ENCODE results near the gene IGSF6.

The IGSF6 gene

GRCh38 chr16:21645261-21645721, 7.1 kb downstream of the IGSF6 start:
- no peak for DNase-seq (ENCODE audit: extremely low read depth, low read depth)

GRCh38 chr16:21644674-21645073, 7.7 kb downstream of the IGSF6 start:
- no peak for DNase-seq (ENCODE audit: extremely low read depth, low read depth)
- no peak for TF ChIP-seq CTCF (IDR thresholded peaks at IDR 0.05; ENCODE audit: low read depth, low read length, missing control alignments)
- no peak overlapping the region for H3K4me3 ChIP-seq (replicated peaks; ENCODE audit: low read depth, low read length)

More at GRCh38 chr16:21645261-21645721, 7.1 kb downstream of the IGSF6 start:
- no peak overlapping the region for H3K4me3 ChIP-seq (replicated peaks; ENCODE audit: low read depth, low read length)
- no peak for TF ChIP-seq CTCF (IDR thresholded peaks at IDR 0.05; ENCODE audit: low read depth, low read length, missing control alignments)

GRCh38 chr16:21643785-21644184, 8.6 kb downstream of the IGSF6 start:
- TF ChIP-seq CTCF (IDR thresholded peaks at IDR 0.05; ENCODE audit: low read depth, low read length, missing control alignments) = no peak
- H3K4me3 ChIP-seq (replicated peaks; ENCODE audit: low read depth, low read length) = no peak overlapping the region
- DNase-seq (ENCODE audit: extremely low read depth, low read depth) = no peak

- no peak overlapping the region for H3K4me3 ChIP-seq (replicated peaks; ENCODE audit: low read depth, low read length)
- TF ChIP-seq CTCF (IDR thresholded peaks at IDR 0.05; ENCODE audit: low read depth, low read length, missing control alignments) = no peak
- DNase-seq (ENCODE audit: extremely low read depth, low read depth) = no peak
Measured at GRCh38 chr16:21642861-21643260, 9.5 kb downstream of the IGSF6 start.

- no peak overlapping the region for H3K4me3 ChIP-seq (replicated peaks; ENCODE audit: low read depth, low read length)
- DNase-seq (ENCODE audit: extremely low read depth, low read depth) = no peak
- no peak for TF ChIP-seq CTCF (IDR thresholded peaks at IDR 0.05; ENCODE audit: low read depth, low read length, missing control alignments)
Measured at GRCh38 chr16:21641916-21642315, 10.5 kb downstream of the IGSF6 start.

- no peak for DNase-seq (ENCODE audit: extremely low read depth, low read depth)
- no peak for TF ChIP-seq CTCF (IDR thresholded peaks at IDR 0.05; ENCODE audit: low read depth, low read length, missing control alignments)
- no peak overlapping the region for H3K4me3 ChIP-seq (replicated peaks; ENCODE audit: low read depth, low read length)
Measured at GRCh38 chr16:21639493-21639892, 12.9 kb downstream of the IGSF6 start.

- no peak overlapping the region for H3K4me3 ChIP-seq (replicated peaks; ENCODE audit: low read depth, low read length)
- no peak for DNase-seq (ENCODE audit: extremely low read depth, low read depth)
- no peak for TF ChIP-seq CTCF (IDR thresholded peaks at IDR 0.05; ENCODE audit: low read depth, low read length, missing control alignments)
Measured at GRCh38 chr16:21638573-21638975, 13.8 kb downstream of the IGSF6 start.
